NCI-H1694 (cell line): ENCODE data around the gene MTUS2.

Experiments used
- DNase-seq: peaks from one replicate; lab custom pipeline; 2025; lab: John Stamatoyannopoulos, UW

Gene MTUS2

DNA sequence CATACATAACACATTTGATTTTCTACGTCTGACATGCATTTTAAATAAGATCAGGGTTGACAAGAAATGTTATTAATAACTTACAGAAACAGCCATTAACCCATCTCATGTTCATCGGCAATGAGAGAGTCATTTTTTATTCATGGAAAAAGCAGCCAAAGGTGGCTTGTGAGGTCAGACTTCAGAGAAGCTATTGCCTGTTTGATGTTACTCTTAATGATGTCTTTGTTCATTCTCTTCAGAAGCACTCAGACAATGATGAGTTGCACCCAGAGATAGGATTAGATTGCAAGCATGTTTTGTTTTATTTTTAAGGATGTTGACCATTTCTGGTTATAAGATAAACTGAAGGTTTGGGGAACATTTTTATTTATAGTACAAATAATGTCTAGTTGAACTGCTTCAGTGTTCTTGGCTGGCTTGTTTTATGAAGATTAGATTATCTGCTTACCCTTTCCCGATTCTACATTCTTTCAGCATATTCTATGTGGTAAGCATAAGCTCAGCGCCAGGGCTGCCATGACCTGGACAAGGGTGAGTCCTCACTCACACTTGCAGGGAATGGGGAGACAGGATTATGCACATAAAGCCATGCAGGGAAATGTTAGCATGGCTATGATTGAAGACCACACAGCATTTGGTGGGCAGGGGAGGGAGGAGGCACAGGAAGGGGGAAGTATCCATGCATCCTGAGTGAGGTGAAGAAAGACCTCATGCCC lies 288.1 kb downstream of the MTUS2 start:
- no peak for DNase-seq

DNA sequence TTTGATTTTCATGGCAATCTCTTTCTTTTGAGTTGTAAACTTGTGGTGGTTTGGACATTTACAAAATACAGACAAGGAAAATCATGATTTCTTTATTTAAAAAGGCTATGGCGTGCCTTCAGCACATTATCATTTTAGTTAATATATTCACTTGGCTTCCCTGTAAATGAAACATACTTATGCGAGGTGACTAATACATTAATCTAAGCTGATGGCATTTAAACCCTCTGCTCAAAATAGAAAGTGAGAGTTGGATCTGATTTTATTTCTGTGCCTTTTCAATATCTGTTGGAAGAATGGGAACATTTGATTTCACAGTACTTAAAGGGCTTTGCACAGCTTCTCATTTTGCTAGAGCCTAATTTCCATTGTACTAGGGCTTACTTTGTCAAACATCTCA lies 289.8 kb downstream of the MTUS2 start:
- DNase-seq = no peak

DNA sequence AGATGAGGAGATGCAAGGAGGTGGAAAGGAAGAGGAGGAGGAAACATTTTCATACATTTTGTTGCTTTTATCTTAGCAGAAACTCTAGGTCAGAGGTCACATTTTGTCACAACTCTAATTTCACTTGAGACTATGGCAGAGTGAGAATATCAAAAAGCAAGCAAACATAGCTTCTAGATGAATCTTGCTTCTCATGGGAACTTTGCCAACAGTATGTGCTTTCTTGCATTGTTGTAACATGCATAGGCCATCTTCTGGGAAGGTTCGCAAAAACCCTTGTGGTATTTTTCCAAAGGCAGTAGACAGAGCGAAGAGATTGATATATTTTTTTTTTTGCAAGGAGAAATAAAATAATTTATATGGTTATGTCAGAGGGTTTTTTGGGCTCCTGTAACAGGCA lies 291.3 kb downstream of the MTUS2 start:
- DNase-seq = no peak

DNA sequence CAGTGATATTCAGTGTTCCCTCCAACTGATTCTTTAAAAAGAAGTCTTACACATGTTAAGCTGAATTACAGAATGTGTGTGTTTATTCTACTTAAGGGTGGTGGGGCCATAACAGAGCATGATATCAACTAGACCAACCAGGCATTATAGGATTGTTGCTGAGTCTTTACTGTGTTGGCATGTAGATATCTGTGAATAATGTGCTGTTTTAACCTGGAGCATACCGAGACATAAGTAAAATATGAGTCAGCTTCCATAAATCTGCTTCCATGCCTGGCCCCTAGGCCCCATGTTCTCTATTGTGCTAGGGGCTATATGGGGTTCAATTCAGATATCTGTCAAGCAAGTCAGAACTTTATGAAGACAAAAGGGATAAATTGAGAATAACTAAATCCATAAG lies 295.7 kb downstream of the MTUS2 start:
- DNase-seq = no peak

DNA sequence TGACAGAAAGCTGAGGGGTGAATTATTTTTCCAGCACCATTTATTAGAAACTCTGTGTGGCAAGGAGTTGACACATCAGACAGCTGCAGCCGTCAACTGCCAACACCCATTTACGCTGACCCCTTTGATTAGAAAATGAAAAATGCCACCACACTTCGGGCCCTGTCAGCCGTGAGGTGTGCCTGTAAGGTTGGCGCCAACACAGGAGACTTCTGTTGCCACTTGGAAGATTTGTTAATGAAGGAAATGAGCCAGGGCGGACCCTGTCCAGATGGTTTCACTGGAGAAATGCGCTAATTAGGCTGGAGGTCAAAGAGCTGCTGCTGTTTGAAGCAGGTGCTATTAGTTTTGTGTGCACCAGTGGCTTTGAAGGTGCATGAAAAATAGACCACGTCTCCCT lies 297.5 kb downstream of the MTUS2 start:
- DNase-seq = no peak

DNA sequence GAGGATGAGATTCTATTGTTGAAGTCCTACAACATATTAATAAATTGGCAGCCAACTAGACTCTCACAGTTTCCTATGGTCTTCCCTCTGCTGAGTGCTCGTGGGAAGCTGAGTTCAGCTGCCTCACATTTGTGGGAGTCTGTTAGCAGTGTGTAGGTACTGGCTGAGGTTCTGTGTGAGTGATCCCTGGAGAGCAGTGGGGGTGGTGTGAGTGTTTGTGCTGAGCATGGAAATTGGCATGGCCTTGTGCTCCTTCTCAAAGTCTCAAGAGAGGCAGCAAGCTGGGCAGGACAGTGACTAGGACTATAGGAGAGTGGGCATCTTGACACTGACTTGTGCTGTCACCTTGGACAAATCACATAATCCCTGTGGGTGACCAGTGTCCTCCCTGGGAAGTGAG lies 298.3 kb downstream of the MTUS2 start:
- DNase-seq = no peak

DNA sequence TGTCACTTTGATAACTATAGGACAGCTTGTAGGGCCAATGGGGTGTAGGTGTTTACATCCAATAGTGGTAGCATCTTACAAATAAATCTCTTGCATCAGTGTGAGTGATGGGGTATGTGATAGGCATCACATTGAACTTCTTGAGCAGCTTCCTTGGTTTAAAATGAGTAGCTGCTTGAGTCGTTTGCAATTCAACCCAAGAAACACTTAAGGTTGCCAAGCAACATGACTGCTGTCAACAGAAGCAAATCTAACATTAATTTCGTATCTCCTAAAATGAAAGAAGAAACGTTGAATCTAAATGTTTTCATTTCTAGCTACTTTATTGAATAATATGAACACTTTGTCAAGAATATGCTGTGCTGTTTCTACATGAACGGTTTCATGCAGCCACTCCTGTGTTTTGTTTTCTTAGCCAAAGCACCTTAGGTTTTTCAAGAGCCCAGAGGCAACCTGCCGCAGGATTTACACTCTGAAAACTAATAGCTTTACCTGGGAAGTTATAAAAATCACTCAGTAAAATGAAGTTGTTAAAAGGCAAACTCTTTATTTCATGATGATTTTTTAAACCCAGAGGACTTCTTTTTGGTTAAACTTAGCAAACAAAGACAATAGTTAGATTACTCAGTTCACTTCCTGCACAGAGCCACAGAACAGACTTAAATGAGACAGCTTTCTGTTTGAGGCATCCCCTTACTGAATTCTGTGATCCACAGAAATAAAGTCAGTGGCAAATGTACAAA lies 305.2 kb downstream of the MTUS2 start:
- DNase-seq = no peak

DNA sequence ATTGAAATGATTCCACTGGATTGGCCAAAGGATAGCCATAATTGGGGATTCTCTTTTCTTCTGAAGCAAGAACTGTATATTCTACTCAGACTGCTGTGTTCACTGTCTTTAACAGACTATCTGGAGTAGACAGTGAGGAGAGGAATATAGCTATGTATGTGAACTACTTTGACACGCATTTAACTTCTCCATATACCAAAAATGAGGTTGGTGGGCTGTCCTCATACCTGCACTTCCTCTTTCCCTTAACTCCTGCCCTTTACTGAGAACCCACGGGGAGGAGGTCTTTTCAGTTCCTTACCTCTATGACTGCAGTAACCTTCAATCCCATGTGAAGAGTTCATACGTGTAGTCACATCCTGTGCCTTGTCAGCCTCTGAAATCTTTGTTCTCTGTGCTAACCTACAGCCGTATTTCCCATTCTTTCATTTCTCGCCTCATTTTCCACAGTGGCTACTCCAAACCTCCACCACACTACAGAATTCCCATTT lies 305.8 kb downstream of the MTUS2 start:
- no peak for DNase-seq

DNA sequence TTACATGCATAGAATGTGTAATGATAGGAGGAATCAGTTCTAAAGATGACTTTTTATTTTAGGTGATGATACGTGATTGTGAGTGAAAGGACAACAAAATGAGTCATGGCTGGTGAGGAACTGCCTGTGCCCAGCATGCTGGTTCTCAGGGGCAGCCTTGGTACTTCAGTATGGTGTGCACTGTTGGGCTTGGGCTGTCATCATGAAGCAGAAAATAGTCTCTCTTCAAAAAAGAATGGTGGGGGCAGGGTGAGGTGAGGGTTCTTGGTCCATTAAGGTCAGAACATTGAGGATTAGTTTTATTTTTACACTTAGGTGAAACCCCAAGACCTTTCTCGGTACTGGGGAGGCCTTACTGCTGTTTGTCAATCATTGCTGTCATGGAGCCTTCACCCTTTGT lies 309.5 kb downstream of the MTUS2 start:
- DNase-seq = no peak

DNA sequence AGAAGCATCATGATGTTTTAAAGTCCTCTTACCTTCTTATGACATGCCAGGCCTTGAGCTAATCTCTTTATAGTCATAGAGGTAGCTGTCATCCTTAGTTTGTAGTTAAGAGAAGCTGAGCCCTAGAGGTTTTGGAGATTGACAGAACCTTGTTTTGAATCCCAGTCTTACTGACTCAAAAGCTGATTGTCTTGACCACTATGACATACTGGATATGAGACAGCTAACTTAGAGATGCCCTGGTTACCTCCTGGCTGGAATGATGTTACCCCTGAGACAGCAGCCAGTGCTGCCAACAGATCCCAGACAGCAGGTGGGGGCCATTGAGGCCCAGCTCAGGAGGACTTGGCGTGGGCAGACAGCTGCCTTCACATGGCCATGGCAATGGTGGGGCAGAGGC lies 311.0 kb downstream of the MTUS2 start:
- no peak for DNase-seq

DNA sequence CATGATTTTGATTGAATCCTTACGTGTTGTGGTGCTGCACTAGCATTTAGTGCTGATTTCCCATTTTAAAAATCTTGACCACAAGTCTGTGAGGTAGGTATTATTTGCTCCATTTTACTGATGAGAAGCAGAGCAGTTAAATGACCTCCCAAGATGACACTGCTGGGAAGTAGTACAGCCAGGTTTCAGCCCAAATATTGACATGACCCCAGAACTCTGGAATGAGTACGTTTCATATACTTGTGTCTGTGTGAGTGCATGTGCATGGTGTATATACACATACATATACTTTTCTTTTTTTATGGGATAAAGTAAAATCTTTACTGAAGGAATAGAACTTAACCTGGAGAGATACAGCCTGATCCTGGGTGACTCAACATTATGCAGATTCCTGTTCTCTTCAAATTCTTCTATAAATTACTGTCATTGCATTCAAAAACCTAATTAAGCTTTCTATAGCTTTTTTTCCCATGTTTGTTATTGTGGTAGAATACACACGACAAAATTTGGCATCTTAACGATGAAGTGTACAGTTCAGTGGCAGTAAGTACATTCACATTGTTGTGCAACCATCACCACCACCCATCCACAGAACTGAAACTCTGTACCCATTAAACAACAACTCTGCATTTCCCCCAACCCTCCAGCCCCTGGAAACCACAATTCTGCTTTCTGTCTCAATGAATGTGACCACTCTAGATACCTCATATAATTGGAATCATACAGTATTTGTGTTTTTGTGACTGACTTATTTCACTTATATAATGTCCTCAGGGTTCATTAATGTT lies 311.9 kb downstream of the MTUS2 start:
- no peak for DNase-seq

DNA sequence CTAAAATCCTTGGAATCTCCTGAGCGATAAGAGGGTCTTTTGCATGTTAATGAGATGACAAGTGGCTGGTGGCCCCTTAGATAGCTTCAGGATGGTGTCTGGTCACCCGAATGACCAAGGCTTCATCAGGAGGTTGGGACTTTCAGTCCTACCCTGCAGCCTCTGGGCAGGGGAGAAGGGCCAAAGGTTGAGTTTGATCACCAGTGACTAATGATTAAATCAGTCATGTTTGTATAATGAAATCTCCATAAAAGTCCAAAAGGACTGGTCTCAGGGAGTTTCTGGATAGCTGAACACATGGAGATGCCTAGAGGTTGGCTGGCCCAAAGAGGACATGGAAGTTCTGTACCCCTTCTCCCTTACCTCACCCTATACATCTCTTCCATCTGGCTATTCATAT lies 316.2 kb downstream of the MTUS2 start:
- no peak for DNase-seq

DNA sequence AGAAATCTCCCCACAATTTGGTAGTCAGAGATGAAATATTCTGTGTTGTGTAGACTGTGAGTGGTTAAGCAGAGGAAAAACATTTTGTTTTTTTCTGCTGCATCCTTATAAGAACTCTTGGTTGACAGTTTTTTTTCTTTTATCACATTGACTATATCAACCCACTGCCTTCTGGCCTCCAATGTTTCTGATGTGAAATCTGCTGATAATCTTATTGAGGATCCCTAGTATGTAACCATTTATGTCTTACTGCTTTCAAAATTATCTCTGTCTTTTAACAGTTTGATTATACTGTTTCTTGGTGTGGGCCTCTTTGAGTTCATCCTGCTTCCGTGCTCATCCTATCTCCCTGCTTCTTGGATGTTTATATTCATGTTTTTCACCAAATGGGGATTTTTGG lies 316.9 kb downstream of the MTUS2 start:
- no peak for DNase-seq

DNA sequence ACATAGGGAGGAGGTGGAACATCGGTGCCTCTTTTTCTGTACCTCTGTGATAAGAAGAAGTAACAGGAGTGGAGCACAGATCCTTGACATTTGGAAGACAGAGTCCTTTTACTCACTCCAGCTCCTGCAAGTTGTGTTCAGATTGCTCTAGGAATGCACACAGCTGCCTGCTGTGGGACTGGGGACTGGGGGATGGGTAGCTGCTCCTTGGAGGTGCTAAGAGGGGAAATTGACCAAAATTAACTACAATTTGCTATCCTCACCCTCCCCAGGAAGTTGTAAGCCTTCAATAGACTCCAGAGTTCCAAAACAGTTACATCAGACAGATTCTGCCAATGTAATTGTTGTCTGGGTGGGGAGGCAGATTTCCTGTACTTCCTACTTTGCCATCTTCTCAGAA lies 317.9 kb downstream of the MTUS2 start:
- no peak for DNase-seq

DNA sequence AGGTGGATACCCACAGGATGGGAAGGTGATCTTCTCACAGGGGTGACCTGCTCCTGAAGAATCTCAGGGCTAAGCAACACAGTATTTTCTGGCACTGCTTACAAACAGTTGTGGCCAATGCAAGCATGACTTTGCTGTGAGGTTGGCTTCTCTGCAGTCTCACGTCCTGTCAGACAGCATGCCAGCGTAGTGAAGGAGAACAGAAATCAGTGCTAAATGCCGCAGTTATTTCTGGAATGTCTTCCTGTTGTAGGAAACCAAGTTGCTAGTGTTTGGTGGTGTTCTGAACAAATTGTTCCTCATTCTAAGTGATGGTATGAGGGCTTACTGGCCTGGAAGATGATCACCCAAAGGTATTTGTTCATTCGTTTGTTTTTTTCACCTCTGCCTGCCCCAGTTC lies 320.1 kb downstream of the MTUS2 start:
- DNase-seq = no peak

DNA sequence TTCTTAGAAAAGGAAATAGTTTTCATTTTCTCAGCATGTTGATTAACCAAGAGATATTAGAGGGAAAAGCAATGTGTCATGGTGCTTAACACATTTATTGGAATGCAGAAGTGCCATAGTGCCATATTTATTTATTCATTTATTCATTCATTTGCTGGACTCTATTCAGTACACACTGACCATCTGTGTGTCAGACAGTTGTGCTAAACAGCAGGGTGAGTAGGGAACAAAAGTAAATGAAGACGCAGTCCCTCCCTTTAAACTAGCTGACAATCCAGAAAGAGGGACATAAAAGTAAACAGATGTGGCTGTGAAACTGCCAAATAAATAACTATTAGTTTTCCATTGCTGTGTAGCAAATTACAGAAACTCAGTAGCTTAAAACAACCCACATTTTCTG lies 323.7 kb downstream of the MTUS2 start:
- no peak for DNase-seq

DNA sequence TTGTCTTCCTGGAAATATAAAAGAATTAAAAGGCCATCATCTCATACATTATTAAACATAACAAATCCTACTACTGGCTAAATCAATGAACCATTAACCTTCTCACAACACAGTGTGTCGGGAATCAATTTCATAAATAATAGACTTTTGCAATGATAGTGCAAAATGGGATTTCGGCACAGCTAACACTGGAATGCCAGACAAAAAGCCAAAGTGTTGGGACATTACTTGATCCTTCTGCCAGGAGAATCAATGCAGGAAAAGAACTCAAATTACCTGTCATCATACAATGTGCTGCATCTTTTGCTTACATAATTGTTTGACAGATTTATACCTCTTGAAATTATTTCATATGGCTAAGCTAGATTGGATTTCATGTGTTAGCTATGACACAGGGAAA lies 334.3 kb downstream of the MTUS2 start:
- no peak for DNase-seq

DNA sequence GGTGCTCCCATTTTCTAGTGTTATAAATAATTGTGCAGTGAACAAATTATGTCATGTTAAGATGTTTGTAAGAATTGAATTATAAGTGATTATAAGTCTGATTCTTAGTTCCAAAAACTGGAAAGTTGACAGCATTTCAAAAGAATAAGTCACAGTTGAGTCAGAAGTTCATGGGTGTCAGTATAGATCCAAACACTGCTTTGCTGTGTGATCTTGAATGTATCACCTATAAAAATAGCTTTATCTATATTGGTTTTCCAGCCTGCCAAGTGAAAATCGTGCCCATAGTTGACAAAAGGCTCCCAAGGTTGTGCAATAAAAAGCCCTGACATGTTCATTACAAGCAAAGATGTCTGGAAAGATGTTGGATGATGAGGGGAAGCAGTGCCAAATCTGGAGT lies 336.0 kb downstream of the MTUS2 start:
- DNase-seq = no peak

DNA sequence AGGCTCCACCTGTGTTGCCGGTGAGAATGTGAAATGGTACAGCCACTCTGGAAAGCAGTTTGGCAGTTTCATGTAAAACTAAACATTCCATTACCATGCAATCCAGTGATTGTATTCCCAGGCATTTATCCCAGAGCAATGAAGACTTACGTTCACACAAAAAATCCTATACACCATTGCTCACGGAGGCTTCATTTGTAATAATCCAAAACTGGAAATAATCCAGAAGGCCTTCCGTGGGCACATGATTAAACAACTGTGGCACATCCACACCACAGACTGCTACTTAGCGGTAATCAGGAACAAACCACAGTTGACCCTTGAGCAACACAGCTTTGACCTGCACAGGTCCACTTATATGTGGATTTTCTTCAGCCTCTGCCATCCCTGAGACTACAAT lies 339.7 kb downstream of the MTUS2 start:
- no peak for DNase-seq

DNA sequence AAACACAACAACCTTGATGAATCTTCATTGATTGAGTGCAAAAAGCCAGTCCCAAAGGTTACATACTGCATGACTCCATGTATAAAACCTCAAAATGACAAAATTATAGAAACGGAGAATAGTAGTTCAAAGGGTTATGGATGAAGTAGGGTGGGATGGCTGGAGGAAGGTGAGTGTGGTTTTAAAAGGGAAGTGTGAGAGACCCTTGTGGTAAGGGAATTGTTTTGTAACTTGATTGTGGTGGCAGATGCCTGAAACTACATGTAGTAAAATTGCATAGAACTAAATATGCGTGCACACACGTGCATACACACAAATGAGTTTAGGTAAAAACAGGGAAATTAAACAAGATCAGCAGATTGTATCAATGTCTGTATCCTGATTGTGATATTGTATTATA lies 340.7 kb downstream of the MTUS2 start:
- DNase-seq = no peak

DNA sequence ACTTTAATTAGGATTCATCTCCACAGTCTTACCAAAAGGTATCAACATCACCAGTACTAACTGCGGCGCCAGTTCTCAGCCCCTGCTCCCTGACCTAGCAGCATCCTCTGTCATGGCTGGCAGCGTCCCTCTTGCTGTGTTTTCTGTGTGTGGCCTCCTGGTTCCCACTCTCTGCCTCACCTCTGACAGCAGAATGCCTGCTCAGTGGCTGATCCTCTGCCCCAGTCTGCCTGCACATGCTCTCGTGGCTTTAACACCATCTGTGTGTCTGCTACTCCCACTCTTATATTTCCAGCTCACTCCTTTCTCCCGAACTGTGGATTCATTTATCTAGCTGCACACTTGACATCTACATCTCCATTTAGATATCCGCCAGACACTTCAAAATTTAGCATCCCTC lies 341.5 kb downstream of the MTUS2 start:
- DNase-seq = no peak

DNA sequence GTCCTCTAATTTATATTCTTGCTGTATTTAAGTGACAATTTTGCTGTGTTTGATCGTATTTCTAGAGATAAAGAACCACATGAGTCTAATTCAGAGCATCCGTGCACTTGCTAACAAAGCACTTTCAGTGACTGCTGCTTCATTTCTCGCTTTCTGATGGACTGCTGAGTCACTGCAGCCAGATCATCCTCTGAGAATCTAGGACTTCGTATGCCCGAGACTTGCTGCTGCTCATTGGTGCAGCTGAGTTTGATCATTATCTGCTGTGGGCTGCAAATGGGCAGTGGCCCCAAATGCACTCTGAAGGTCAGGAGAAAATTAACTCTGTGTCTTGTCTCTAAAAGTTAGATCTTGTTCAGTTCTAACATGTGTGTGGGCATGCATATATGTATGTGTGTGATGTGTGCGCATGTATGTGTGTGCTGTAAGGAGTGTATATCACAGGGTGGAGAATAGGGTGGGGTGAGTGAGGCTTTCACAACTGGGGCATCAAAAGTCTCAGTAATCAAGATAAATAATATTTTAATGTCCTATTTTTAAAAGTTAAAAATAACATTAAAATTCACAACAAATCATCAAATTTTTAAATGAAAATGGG lies 342.6 kb downstream of the MTUS2 start:
- no peak for DNase-seq

DNA sequence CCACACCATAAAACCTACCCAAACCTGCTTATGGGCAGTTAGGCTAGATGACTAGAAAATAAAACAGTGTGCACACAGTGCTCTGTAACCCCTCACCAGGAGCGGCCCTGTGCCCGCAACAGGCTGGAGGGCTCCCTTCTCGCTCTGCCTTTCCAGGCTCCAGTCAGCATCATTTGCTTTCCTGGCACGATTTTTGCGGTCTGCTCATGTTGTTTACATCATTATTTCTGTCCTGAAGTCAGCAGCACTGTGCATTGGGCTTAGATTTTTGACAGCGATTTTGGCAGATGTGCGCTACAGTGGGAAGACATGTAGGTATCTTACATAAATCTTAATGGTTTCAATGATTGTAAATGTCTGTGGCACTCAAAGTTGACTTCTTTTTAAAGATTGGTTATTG lies 344.0 kb downstream of the MTUS2 start:
- no peak for DNase-seq
